CD8-positive, alpha-beta memory T cell (primary cell): Measurements from ENCODE around the gene FMO2. TPM values are rescaled to one million over a fixed set of nuclear protein-coding genes. Genes with fewer than 3 reads are reported as not detected.

Experiments used
- CTCF ChIA-PET: fragments of 350-600 bp; sonication (Branson Sonifier 250); formaldehyde crosslinking; loops from one replicate; lab custom pipeline; 2021; ENCODE audit warnings: antibody characterized with exemption; lab: Charles Lee
- POLR2A ChIA-PET: fragments of 350-600 bp; sonication (Branson Sonifier 250); formaldehyde crosslinking; loops from one replicate; lab custom pipeline; 2021; ENCODE audit warnings: antibody characterized with exemption; lab: Charles Lee
- DNase-seq, 5 donors: peaks; one replicate each; pipeline versions ENCODE4 v3.0.0 to v3.0.0-alpha.2; 2020 to 2022; ENCODE audit warnings: mixed read lengths in 1 of 5
- H3K27ac ChIP-seq: one replicate; pipeline ENCODE4 v1.7.0; 2013; ENCODE audit warnings: low read depth, mild to moderate bottlenecking, low read length, moderate library complexity
- H3K27me3 ChIP-seq: 2 replicates; pipeline ENCODE4 v1.7.0; 2013; ENCODE audit warnings: low read length, mild to moderate bottlenecking; ENCODE audit not compliant: insufficient read depth, poor library complexity, severe bottlenecking
- H3K36me3 ChIP-seq: 2 replicates; pipeline ENCODE4 v1.7.0; 2013; ENCODE audit warnings: mild to moderate bottlenecking, low read length, moderate library complexity; ENCODE audit not compliant: insufficient read depth
- H3K4me1 ChIP-seq: 2 replicates; pipeline ENCODE4 v1.7.0; 2013; ENCODE audit warnings: mild to moderate bottlenecking, low read length, moderate library complexity; ENCODE audit not compliant: insufficient read depth
- H3K4me3 ChIP-seq: 2 replicates; pipeline ENCODE4 v1.7.0; 2013; ENCODE audit warnings: mild to moderate bottlenecking, low read length
- H3K9me3 ChIP-seq: 2 replicates; pipeline ENCODE4 v1.7.0; 2013; ENCODE audit warnings: mild to moderate bottlenecking, low read length
- H3K27ac Mint-ChIP-seq, 8 donors: one replicate each; pipeline ENCODE4 v1.8.0; 2020 to 2021; ENCODE audit warnings: mixed read lengths in 8 of 8, mild to moderate bottlenecking in 6 of 8, inconsistent platforms in 3 of 8, moderate library complexity in 3 of 8
- H3K27me3 Mint-ChIP-seq, 2 donors: one replicate each; pipeline ENCODE4 v1.8.0; 2020 to 2021; ENCODE audit warnings: mixed read lengths in 2 of 2, mild to moderate bottlenecking in 1 of 2, moderate library complexity in 1 of 2
- H3K36me3 Mint-ChIP-seq, 3 donors: one replicate each; pipeline ENCODE4 v1.8.0; 2020 to 2021; ENCODE audit warnings: mixed read lengths in 3 of 3, inconsistent platforms in 1 of 3, mild to moderate bottlenecking in 1 of 3
- H3K4me1 Mint-ChIP-seq, 3 donors: one replicate each; pipeline ENCODE4 v1.8.0; 2020 to 2021; ENCODE audit warnings: mixed read lengths in 3 of 3, inconsistent platforms in 1 of 3, mild to moderate bottlenecking in 1 of 3
- H3K4me3 Mint-ChIP-seq, 7 donors: one replicate each; pipeline ENCODE4 v1.8.0; 2020 to 2021; ENCODE audit warnings: mixed read lengths in 7 of 7, mild to moderate bottlenecking in 6 of 7, moderate library complexity in 4 of 7, inconsistent platforms in 2 of 7
- H3K9me3 Mint-ChIP-seq, 5 donors: one replicate each; pipeline ENCODE4 v1.8.0; 2020 to 2022; ENCODE audit warnings: mixed read lengths in 5 of 5, mild to moderate bottlenecking in 3 of 5, moderate library complexity in 2 of 5, inconsistent platforms in 1 of 5
- polyA plus RNA-seq: library from polyadenylated mRNA; unstranded; fragments of 300-500 nt; fragmentation: Illumina TruSeq; gene quantifications from one replicate; pipeline ENCODE4 v1.2.3, GENCODE V29; 2021
- total RNA-seq, 2 experiments: library from RNA; stranded (reverse); gene quantifications; one replicate each; pipeline ENCODE4 v1.2.3, GENCODE V29; 2021

The FMO2 gene
- total and polyA plus RNA-seq, 3 experiments from 2014 or later, result not detected

DNA sequence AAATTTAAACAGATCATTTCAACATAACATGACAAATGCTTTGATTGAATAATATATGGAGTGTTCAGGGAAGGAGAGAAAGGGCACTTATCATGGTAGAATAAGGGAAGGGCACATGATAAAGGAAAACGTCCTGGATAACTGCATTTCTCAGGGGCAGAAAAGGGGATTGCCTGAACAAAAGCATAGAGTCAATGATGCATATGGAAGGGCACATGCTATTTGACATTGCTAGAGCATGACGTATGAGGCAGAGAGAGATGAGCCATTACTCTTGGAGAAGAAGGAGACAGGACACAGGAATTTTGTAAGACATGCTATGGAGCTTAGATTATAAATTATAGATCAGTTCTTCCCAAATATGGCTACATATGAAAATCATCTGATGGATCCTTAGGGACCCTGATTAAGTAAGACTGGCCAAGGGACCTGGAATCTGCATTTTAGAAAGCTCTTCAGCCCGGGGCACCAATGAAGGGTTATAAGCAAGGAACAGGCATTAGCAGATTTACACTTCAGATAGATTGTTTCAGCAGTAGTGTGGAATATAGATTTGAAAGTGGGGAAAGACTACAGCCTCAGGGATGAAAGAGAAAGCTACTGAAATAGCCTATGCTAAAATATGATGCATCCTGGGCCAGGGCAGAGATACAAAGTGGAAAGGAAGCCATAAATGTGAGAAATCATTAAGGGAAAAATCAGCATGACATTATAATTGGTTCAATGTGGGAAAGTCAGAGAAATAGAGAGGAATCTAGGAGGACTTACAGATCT is 21.3 kb downstream of the FMO2 start:
- no peak overlapping the region for H3K4me3 Mint-ChIP-seq
- H3K27ac Mint-ChIP-seq, result no peak overlapping the region
- no peak for DNase-seq
- Histone ChIP-seq H3K4me1 (no peaks in the 10 kb centered on the region), H3K27me3 (no peaks in the 10 kb centered on the region), H3K36me3 (no peaks in the 10 kb centered on the region), H3K4me3 (no peak overlapping the region), H3K9me3 (no peaks in the 10 kb centered on the region), H3K27ac (no peak overlapping the region)
- POLR2A ChIA-PET, result no interaction called here
- H3K27me3 Mint-ChIP-seq, result peaks cover 4 to 21% of the 10 kb centered on the region in 2 donors
- H3K4me1 Mint-ChIP-seq, result no peaks in the 10 kb centered on the region
- no peaks in the 10 kb centered on the region for H3K36me3 Mint-ChIP-seq
- CTCF ChIA-PET, result no interaction called here
- H3K9me3 Mint-ChIP-seq, result no peaks in the 10 kb centered on the region

DNA sequence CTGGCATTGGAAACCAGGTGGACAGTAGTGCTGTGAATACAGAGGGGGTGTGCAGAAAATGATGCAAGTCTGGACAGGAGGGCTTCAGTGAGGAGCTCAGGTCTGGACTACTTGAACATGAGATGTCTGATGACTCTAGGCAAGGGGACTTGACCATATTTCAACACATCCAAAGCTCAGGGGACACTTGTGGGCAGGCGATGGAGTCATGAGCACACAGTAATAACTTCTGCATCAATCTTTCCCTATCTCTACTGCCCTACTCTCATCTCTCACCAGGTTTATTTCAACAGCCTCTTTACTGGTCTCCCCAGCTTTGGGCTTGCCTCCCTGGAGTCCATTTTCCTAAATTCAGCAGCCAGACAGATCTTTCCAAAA is 21.9 kb downstream of the FMO2 start:
- DNase-seq, result no peak
- H3K9me3 Mint-ChIP-seq, result no peaks in the 10 kb centered on the region
- ChIA-PET CTCF (no interaction called here), POLR2A (no interaction called here)
- H3K27me3 Mint-ChIP-seq, result peaks cover 2 to 21% of the 10 kb centered on the region in 2 donors
- H3K36me3 Mint-ChIP-seq, result no peaks in the 10 kb centered on the region
- no peak overlapping the region for H3K4me3 Mint-ChIP-seq
- H3K4me1 Mint-ChIP-seq, result no peaks in the 10 kb centered on the region
- no peak overlapping the region for H3K27ac Mint-ChIP-seq
- Histone ChIP-seq H3K4me3 (no peak overlapping the region), H3K4me1 (no peaks in the 10 kb centered on the region), H3K36me3 (no peaks in the 10 kb centered on the region), H3K27me3 (no peaks in the 10 kb centered on the region), H3K27ac (no peak overlapping the region), H3K9me3 (no peaks in the 10 kb centered on the region)

DNA sequence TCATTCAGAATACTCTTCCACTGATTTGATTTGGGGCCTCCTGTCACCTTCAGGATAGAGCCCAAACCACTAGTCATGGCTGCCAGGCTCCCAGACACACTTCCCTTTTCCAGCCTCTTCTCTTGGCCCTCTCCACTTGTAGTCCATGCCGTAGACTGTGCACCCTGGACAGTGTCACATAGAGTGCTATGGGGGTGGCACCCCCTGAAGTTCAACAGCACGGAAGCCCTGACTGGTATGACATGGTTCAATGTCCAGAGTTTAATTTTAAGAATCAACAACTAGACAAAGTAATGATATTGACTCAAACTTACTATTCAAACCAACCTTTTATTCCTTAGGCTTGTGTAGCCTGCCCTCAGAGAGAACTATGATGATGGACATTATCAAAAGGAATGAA is 22.3 kb downstream of the FMO2 start:
- peaks cover 0 to 21% of the 10 kb centered on the region in 2 donors for H3K27me3 Mint-ChIP-seq
- H3K4me3 Mint-ChIP-seq, result no peak overlapping the region
- Histone ChIP-seq H3K9me3 (no peaks in the 10 kb centered on the region), H3K27ac (no peak overlapping the region), H3K4me3 (no peak overlapping the region), H3K36me3 (no peaks in the 10 kb centered on the region), H3K4me1 (no peaks in the 10 kb centered on the region), H3K27me3 (no peaks in the 10 kb centered on the region)
- no peaks in the 10 kb centered on the region for H3K9me3 Mint-ChIP-seq
- DNase-seq, result no peak
- no peaks in the 10 kb centered on the region for H3K36me3 Mint-ChIP-seq
- ChIA-PET CTCF (no interaction called here), POLR2A (no interaction called here)
- no peaks in the 10 kb centered on the region for H3K4me1 Mint-ChIP-seq
- H3K27ac Mint-ChIP-seq, result no peak overlapping the region

DNA sequence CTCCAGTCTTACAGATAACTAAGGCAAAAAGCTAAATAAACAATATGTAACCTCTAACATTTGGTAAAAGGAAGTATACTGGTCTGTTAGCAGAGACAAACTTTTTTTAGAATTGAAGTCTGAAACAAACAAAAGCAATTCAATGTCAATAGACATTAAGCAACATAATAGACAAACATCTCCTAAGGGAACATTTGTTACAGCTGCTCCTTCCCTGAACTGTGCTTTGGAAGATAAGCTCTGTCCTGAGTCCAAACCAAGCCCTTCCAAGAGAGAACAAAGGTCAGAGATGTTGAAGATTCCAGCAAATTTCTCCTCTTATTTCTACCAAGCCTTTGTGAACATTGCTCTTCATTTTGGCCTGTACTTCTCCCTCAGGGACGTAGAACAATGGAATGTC is 25.3 kb downstream of the FMO2 start:
- Mint-ChIP-seq H3K36me3 (no peaks in the 10 kb centered on the region), H3K4me3 (no peak overlapping the region), H3K9me3 (peaks cover 0 to 2% (median 0%) of the 10 kb centered on the region in 5 donors), H3K4me1 (peaks cover 0 to 3% (median 0%) of the 10 kb centered on the region in 3 donors), H3K27ac (no peak overlapping the region), H3K27me3 (peaks cover 3 to 24% of the 10 kb centered on the region in 2 donors)
- Histone ChIP-seq H3K4me1 (no peaks in the 10 kb centered on the region), H3K4me3 (no peak overlapping the region), H3K27me3 (no peaks in the 10 kb centered on the region), H3K36me3 (no peaks in the 10 kb centered on the region), H3K27ac (no peak overlapping the region), H3K9me3 (no peaks in the 10 kb centered on the region)
- ChIA-PET CTCF (no interaction called here), POLR2A (no interaction called here)
- no peak for DNase-seq

DNA sequence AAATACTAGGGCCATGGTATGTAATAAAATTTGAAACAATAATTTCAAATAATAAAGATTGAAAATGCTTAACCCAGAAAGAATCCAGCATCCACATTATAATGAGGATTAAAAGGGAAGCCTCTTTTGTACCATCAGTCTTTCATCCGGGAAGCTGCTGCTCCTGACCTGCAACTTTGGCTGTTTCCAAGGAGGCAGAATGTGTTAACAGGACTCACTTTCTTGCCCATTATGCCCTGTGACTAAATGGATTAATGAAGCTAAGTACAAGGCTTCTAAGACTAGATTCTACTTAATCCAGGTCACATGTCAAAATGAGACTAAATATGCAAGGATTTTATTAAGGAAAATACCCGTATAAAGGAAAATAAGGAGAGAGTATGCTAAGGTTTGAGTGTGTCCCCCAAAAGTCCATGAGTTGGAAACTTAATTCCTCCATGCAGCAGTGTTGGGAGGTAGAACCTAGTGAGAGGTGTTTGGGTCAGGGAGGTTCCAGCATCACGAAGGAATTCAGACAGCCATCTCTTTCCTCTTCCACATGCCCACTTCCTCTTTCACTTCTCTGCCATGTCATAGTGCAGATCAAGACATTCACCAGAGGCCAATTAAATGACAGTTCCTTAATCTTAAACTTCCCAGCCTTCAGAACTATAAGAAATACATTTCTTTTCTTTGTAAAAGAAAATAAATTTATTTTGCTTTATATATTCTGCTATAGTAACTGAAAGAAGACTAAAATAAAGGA is 27.7 kb downstream of the FMO2 start:
- Histone ChIP-seq H3K27ac (no peak overlapping the region), H3K4me3 (no peak overlapping the region), H3K9me3 (no peaks in the 10 kb centered on the region), H3K4me1 (no peaks in the 10 kb centered on the region), H3K27me3 (no peaks in the 10 kb centered on the region), H3K36me3 (no peaks in the 10 kb centered on the region)
- no peak overlapping the region for H3K27ac Mint-ChIP-seq
- POLR2A ChIA-PET, result no interaction called here
- peaks cover 0 to 3% (median 0%) of the 10 kb centered on the region in 3 donors for H3K4me1 Mint-ChIP-seq
- CTCF ChIA-PET, result no interaction called here
- H3K9me3 Mint-ChIP-seq, result peaks cover 0 to 2% (median 0%) of the 10 kb centered on the region in 5 donors
- H3K4me3 Mint-ChIP-seq, result no peak overlapping the region
- DNase-seq, result no peak
- H3K27me3 Mint-ChIP-seq, result peaks cover 5 to 25% of the 10 kb centered on the region in 2 donors
- no peaks in the 10 kb centered on the region for H3K36me3 Mint-ChIP-seq

DNA sequence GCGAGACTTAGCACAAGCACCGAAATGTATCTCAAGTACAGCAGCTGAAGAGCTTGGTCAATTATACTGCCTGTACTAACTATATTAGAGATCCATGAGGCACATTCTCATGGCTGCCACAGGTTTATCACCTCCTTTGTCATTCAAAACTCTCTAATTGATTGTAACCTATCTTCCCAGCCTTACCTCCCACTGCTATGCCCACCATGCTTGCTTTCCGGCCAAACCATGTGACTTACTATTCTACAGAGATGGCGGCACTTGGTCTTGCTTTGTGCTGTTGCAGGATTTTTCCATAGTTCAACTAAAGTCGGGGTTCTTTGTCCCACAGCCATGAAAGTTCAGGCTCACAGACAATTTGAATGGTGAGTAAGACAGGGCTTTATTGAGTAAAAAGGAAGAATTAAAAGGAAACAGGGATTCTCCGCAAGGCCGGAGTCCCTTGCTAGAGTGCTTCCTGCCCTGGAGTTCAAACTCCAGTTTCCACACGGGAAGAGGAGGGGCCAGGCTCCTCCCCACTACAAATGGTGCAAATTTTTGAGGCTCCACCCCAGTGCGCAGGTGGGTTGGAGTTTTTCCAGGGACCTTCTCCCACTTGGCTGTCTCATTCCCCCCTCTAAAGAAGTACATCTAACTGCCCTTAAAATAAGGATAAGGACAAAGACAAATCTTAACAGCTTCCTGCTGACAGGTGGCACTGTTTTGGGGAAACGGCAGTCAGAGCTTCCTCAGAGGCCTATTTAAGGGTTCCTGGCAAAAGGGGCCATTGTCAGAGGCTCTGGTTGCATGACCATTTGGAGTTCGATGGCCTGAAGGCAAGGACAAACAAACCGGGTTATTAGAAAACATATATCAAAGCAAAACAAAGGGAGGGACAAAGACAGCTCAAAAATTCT is 28.7 kb downstream of the FMO2 start:
- H3K27ac ChIP-seq, result no peak overlapping the region
- no peaks in the 10 kb centered on the region for H3K9me3 ChIP-seq
- H3K4me3 Mint-ChIP-seq, result no peak overlapping the region
- H3K9me3 Mint-ChIP-seq, result peaks cover 0 to 3% (median 0%) of the 10 kb centered on the region in 5 donors
- CTCF ChIA-PET, result no interaction called here
- H3K27ac Mint-ChIP-seq, result no peak overlapping the region
- POLR2A ChIA-PET, result no interaction called here
- no peaks in the 10 kb centered on the region for H3K36me3 Mint-ChIP-seq
- no peaks in the 10 kb centered on the region for H3K36me3 ChIP-seq
- H3K27me3 Mint-ChIP-seq, result peaks cover 9 to 26% of the 10 kb centered on the region in 2 donors
- H3K27me3 ChIP-seq, result no peaks in the 10 kb centered on the region
- H3K4me3 ChIP-seq, result no peak overlapping the region
- no peak for DNase-seq
- peaks cover 0 to 3% (median 0%) of the 10 kb centered on the region in 3 donors for H3K4me1 Mint-ChIP-seq
- H3K4me1 ChIP-seq, result no peaks in the 10 kb centered on the region

DNA sequence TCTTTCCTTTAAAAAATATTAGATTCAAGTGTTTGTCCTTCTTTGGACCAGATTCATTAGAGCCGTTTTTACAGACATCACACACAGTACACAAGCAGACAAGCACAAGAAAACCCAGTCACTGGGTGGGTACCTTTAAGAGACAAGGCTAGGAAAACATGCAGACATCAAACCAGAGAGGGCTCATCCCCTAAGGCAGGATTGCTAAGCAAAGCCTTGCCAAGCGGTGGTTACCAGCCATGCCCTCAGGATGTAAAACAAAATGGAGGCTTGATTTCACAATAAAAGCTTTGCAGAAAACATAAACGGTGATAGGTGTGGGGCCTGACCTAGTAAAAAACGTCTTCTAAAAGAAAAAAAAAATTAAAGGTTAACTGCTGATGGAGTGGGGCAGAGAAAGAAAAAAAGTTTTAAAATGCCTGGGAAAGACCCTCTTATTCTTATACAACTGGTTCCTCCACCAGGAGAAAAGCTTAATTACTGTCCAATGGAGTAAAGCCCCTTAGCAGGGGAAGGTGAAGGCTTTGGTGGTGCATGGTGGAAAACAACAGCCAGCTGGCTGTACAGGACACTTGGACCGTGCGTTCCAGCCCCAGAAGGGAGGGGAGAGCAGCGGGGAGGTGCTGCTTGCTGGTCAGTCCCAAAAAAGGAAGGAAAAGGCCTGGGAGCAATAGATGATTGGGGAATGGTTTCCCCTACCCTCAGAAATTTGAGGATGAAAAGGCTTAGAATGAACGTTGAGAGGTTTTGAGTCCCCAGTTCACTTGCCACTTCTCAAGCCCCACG is 32.8 kb downstream of the FMO2 start:
- Mint-ChIP-seq H3K36me3 (no peaks in the 10 kb centered on the region), H3K27ac (no peak overlapping the region), H3K4me3 (no peak overlapping the region), H3K27me3 (peaks cover 12 to 35% of the 10 kb centered on the region in 2 donors), H3K9me3 (peaks cover 0 to 4% (median 0%) of the 10 kb centered on the region in 5 donors), H3K4me1 (peaks cover 0 to 5% (median 0%) of the 10 kb centered on the region in 3 donors)
- DNase-seq, result no peak
- POLR2A ChIA-PET, result no interaction called here
- no peaks in the 10 kb centered on the region for H3K4me1 ChIP-seq
- H3K9me3 ChIP-seq, result no peaks in the 10 kb centered on the region
- no peaks in the 10 kb centered on the region for H3K27me3 ChIP-seq
- CTCF ChIA-PET, result no interaction called here
- H3K4me3 ChIP-seq, result no peak overlapping the region
- H3K27ac ChIP-seq, result no peak overlapping the region
- H3K36me3 ChIP-seq, result no peaks in the 10 kb centered on the region
